DND-41 (cell line): ENCODE data around the gene GRK6.

ENCODE experiments used
- EZH2 ChIP-seq: IDR thresholded peaks from 3 replicates; pipeline ENCODE4 v1.6.1; 2012; ENCODE audit warnings: borderline replicate concordance, low read depth, mild to moderate bottlenecking, moderate library complexity, low read length, inconsistent platforms; ENCODE audit not compliant: severe bottlenecking
- TF ChIP-seq, protein P1 (sequence below): IDR thresholded peaks from 2 replicates; pipeline ENCODE4 v1.5.1; 2012; ENCODE audit warnings: borderline replicate concordance, low read length, moderate library complexity, mild to moderate bottlenecking; ENCODE audit not compliant: poor library complexity, severe bottlenecking; ENCODE audit errors: extremely low read depth

DNA sequence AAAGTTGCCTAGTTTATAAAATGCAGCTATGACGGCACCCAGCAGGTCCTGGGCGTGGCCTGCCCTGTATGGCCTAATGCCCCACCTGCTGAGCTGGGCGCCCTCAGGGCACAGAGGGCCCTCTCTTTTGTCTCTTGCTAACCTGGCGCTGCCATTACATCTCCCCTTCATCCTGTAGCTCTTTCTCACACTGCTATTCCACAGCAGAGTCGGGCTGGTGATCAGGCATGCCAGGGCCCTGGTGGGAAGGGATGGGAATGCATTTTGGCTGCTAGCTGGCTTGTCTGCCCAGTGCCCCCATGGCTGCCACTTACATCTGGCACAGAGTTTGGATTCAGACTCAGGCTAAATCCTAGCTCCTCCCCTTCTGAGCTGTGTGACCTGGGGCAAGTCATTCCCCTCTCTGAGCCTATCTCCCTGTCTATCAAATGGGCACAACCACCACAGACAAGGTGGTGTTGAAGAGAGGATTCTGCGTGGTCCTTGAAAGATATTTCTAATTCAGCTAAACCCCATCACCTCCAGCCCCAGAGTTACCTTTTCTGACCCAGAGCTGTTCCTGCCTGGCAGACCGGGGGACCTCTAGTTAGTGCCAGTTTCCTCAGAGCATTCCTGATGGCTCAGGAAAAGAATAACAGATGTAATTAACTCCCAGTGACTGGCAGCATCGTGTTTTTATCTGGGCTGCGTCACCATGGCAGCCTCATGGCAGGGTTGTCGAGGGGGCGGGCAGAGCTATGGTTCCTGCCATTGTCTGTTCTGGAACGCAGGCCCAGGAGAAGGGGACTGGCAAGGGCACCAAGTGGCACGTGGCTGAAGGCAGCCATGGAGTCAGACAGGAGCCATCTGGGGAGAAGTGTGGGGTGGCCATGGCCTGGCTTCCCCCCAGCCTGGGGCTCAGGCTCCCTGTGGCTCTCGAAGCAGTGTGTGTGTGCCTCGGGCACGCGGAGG lies 26.5 kb downstream of the GRK6 start:
- TF ChIP-seq, protein P1, sequence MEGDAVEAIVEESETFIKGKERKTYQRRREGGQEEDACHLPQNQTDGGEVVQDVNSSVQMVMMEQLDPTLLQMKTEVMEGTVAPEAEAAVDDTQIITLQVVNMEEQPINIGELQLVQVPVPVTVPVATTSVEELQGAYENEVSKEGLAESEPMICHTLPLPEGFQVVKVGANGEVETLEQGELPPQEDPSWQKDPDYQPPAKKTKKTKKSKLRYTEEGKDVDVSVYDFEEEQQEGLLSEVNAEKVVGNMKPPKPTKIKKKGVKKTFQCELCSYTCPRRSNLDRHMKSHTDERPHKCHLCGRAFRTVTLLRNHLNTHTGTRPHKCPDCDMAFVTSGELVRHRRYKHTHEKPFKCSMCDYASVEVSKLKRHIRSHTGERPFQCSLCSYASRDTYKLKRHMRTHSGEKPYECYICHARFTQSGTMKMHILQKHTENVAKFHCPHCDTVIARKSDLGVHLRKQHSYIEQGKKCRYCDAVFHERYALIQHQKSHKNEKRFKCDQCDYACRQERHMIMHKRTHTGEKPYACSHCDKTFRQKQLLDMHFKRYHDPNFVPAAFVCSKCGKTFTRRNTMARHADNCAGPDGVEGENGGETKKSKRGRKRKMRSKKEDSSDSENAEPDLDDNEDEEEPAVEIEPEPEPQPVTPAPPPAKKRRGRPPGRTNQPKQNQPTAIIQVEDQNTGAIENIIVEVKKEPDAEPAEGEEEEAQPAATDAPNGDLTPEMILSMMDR = no peak
- TF ChIP-seq EZH2 = no peak
